Kidney epithelial cell (primary cell): ENCODE data around the gene UBXN6. TPM values are rescaled to one million over a fixed set of nuclear protein-coding genes. Genes with fewer than 3 reads are reported as not detected.

Experiments used
- DNase-seq: peaks from one replicate; pipeline ENCODE4 v3.0.0-alpha.2; 2010; ENCODE audit warnings: low read depth
- H3K27me3 ChIP-seq: 2 replicates; pipeline ENCODE4 v1.6.0; 2011; ENCODE audit warnings: low read length; ENCODE audit not compliant: control insufficient read depth, insufficient read depth
- H3K36me3 ChIP-seq: 2 replicates; pipeline ENCODE4 v1.5.1; 2011; ENCODE audit warnings: low read length; ENCODE audit not compliant: control insufficient read depth, insufficient read depth
- H3K4me3 ChIP-seq: 2 replicates; pipeline ENCODE4 v1.5.1; 2011; ENCODE audit warnings: low read depth, mild to moderate bottlenecking, control low read depth, low read length
- total RNA-seq: library from RNA; depleted of rRNA; stranded (reverse); fragments of >200 nt; gene quantifications from 2 replicates; pipeline ENCODE4 v1.2.3, GENCODE V29; 2015
- TF ChIP-seq, protein P1 (sequence below): IDR thresholded peaks from 2 replicates; pipeline ENCODE4 v1.5.1; 2011; ENCODE audit warnings: mild to moderate bottlenecking, moderate library complexity, low read length, control low read depth, inconsistent platforms; ENCODE audit not compliant: insufficient read depth, poor library complexity, severe bottlenecking

Gene UBXN6
- total RNA-seq, 1 donor from 2014 or later, result 62.3 TPM

DNA sequence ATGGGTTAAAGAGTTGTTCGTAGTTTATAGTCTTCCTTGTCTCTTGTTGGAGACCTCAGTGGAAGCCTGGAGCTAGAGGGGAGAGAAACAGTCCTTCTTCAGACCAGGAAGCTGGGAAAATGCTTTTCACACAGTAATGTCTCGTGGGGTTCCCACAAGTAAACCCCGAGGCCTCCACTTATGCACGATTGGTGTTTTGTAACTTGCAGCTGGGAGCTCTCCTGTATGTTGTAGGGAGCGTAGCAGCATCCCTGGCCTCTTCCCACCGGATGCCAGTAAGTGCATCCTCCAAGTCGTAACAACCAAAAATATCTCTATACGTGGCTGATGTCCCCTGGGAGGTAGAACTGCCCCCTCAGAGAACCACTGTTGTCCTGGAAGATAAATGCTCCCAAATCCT, 51.6 kb downstream of the UBXN6 start:
- TF ChIP-seq, protein P1, sequence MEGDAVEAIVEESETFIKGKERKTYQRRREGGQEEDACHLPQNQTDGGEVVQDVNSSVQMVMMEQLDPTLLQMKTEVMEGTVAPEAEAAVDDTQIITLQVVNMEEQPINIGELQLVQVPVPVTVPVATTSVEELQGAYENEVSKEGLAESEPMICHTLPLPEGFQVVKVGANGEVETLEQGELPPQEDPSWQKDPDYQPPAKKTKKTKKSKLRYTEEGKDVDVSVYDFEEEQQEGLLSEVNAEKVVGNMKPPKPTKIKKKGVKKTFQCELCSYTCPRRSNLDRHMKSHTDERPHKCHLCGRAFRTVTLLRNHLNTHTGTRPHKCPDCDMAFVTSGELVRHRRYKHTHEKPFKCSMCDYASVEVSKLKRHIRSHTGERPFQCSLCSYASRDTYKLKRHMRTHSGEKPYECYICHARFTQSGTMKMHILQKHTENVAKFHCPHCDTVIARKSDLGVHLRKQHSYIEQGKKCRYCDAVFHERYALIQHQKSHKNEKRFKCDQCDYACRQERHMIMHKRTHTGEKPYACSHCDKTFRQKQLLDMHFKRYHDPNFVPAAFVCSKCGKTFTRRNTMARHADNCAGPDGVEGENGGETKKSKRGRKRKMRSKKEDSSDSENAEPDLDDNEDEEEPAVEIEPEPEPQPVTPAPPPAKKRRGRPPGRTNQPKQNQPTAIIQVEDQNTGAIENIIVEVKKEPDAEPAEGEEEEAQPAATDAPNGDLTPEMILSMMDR, result no peak
- Histone ChIP-seq H3K36me3 (peaks cover 1% of the 10 kb centered on the region), H3K4me3 (no peak overlapping the region), H3K27me3 (no peaks in the 10 kb centered on the region)
- no peak for DNase-seq

DNA sequence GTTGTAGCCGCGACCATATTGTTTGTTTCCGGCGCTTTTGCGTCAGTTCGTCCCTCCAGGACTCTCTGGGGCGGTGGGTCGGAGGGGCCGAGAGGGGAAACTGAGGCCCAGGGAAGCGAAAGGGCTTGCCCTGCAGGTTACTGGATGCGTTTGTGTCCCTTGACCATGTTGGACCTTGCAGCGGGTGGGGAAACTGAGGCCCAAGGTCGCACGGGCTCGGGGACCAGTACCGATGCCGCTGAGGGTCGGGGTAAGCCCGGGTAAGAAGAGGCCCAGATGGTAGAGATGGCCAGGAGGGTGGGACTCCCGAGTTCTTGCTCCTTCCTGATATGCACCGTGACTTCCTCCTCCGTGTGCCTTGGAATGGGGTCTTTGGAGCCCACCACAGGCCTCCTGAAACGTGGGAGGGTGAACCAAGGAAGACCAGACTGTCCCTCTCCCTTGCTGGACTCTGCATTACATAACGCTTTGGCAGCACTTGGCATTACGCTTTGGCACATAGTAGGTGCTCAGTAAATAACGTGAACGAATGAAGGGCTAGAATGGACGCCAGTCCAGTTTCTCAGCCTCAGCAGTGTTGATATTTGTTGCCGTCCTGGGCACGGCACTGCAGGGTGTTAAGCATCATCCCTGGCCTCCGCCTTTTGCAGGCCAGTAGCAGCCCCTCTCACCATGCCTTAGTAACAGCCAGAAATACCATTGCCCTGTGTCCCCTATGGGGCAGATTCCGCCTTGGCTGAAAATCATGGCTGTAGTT, 54.4 kb downstream of the UBXN6 start:
- DNase-seq, result no peak
- Histone ChIP-seq H3K4me3 (peak overlapping the region; percentile 87), H3K27me3 (no peaks in the 10 kb centered on the region), H3K36me3 (no peaks in the 10 kb centered on the region)
- TF ChIP-seq, protein P1, result no peak

DNA sequence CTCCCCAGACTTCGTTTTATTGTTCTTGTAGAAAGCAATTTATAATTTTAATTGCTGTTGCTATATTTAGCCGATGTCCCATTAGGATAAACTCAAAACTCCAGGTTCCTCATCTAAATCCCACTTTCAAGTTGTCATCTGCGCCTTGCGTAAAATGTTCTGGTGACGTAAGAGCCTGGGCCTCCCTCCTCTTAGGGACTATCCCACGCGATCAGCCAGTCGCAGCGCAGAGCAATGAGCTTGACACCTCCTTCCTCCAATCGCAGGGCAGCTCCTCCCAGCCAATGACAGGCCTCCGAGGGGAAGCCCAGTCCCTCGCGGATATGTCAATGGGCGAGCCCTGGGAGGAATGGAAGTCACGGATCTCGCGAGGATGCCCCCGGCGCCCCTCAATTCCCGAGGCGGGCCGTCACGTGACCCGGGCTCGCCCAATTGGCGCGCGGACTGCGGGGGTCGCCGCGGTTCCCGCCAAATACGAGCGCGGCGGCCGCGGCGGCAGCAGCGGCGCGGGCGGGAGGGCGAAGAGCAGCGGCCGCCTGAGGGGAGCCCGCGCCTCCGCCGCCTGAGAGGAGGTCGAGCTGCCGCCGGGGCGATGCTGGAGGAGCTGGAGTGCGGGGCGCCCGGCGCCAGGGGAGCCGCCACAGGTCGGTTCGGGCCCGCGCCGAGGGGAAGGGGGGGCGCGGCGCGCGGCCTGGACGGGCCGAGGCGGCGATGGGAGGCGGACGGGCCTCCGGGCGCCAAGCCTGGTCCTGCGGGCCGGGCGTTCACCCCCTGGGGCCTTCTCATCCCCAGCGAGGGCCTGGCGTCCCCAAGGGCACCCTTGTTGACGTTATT, 55.2 kb downstream of the UBXN6 start, which contains the start of gene CHAF1A:
TSS of gene CHAF1A (plus strand) at position 470 of the 834 bp plus-strand sequence. CDS start at position 593, 123 bp downstream.
- DNase-seq, result peak; percentile 99
- no peaks in the 10 kb centered on the region for H3K27me3 ChIP-seq
- peaks cover 2% of the 10 kb centered on the region for H3K36me3 ChIP-seq
- H3K4me3 ChIP-seq, result peak within 1 kb of the TSS; percentile 87
- TF ChIP-seq, protein P1, result no peak

DNA sequence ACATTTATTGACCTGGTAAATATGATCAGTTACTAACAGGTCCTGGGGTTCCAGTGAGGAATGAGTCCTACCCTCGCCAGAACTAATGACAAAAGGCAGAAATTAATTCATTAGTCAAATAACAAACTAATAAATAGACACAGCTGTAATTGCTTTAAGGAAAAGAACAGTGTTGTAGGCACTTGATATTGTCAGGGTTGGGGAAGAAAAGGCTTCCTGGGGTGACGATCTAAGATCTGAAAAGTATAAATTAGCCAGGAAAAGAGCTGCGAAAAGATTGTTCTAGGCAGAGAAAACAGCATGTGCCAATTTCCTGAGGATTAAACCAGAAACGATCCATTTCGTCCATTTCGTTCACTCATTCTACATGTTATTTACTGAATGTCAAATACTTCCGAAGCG, 55.8 kb downstream of the UBXN6 start:
- Histone ChIP-seq H3K27me3 (no peaks in the 10 kb centered on the region), H3K4me3 (peak overlapping the region; percentile 34), H3K36me3 (peaks cover 3% of the 10 kb centered on the region)
- no peak for DNase-seq
- TF ChIP-seq, protein P1, result no peak

DNA sequence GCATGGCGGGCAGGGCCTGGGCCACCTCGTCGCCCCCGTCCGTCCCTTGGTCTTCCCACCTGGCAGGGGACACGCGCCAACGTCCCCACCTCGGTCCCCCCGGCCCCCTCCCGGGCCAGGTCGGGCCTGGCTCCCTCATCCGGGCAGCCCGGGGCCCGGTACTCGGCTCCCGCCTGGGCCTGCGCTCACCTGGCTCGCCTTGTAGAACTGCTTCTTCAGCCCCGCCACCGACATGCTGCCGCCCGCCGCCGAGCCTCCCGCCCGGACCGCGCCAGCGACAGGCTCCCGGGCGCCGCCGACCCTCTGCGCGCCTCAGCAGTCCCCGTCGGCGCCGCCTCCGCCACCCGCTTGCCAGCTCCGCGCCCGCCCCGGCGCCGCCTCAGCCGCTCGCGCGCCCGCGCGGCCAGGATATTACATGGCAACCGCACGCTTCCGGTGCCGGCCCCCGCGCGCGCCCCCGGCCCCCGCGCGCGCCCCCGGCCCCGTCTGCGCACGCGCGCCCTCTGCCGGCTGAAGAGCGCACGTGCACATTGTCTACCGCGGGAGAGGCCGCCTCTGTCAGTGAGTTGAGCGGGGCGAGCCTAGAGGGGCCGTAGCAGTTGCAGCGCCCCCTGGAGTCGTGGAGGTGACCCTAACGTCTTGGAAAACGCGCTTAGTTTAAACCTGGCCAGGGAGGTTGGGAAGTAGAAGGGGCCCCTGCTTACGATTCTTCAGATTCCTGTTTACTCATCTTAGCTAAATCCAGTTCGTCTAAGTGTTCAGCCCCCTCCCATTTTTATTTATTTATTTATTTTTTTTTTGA, 57.3 kb downstream of the UBXN6 start, which contains the start of gene SH3GL1:
TSS of gene SH3GL1 (minus strand) at position 413 of the 802 bp plus-strand sequence. CDS start at position 234, 179 bp downstream.
- Histone ChIP-seq H3K27me3 (no peaks in the 10 kb centered on the region), H3K36me3 (peaks cover 4% of the 10 kb centered on the region), H3K4me3 (peak within 1 kb of the TSS; percentile 95)
- TF ChIP-seq, protein P1, result peak; percentile 97
- no peak for DNase-seq
